Measurements from ENCODE around the gene IRX3.

Gene IRX3

GRCh38 chr16:54286366-54287130 lies at the start of gene IRX3:
TSS of gene IRX3 (minus strand) at chr16:54286787. CDS start at chr16:54286050, 737 bp downstream.
- no peak for DNase-seq (ENCODE audit: low read depth, low spot score)

GRCh38 chr16:54335230-54335629 lies 48.6 kb upstream of the IRX3 start:
- DNase-seq (ENCODE audit: low read depth, low spot score): no peak

GRCh38 chr16:54334208-54334607 lies 47.6 kb upstream of the IRX3 start:
- DNase-seq (ENCODE audit: low read depth, low spot score): no peak

- DNase-seq (ENCODE audit: low read depth, low spot score): no peak
Measured at GRCh38 chr16:54331241-54332002, 44.8 kb upstream of the IRX3 start.

- DNase-seq (ENCODE audit: low read depth, low spot score): no peak
Measured at GRCh38 chr16:54327609-54328008, 41.0 kb upstream of the IRX3 start.

GRCh38 chr16:54326266-54326662 lies 39.7 kb upstream of the IRX3 start:
- DNase-seq (ENCODE audit: low read depth, low spot score): no peak

- DNase-seq (ENCODE audit: low read depth, low spot score): no peak
Measured at GRCh38 chr16:54325616-54326265, 39.2 kb upstream of the IRX3 start.

- DNase-seq (ENCODE audit: low read depth, low spot score): no peak
Measured at GRCh38 chr16:54324716-54325115, 38.1 kb upstream of the IRX3 start.

GRCh38 chr16:54320697-54321340 lies 34.2 kb upstream of the IRX3 start:
- DNase-seq (ENCODE audit: low read depth, low spot score): no peak

GRCh38 chr16:54318941-54319340 lies 32.4 kb upstream of the IRX3 start:
- no peak for DNase-seq (ENCODE audit: low read depth, low spot score)

GRCh38 chr16:54317101-54317611 lies 30.6 kb upstream of the IRX3 start:
- no peak for DNase-seq (ENCODE audit: low read depth, low spot score)

- no peak for DNase-seq (ENCODE audit: low read depth, low spot score)
Measured at GRCh38 chr16:54316095-54316889, 29.7 kb upstream of the IRX3 start.

GRCh38 chr16:54313789-54314188 lies 27.2 kb upstream of the IRX3 start:
- no peak for DNase-seq (ENCODE audit: low read depth, low spot score)

- no peak for DNase-seq (ENCODE audit: low read depth, low spot score)
Measured at GRCh38 chr16:54312502-54312991, 26.0 kb upstream of the IRX3 start.

- DNase-seq (ENCODE audit: low read depth, low spot score): no peak
Measured at GRCh38 chr16:54309341-54309740, 22.8 kb upstream of the IRX3 start.

- DNase-seq (ENCODE audit: low read depth, low spot score): no peak
Measured at GRCh38 chr16:54305080-54305479, 18.5 kb upstream of the IRX3 start.

GRCh38 chr16:54303613-54304012 lies 17.0 kb upstream of the IRX3 start:
- no peak for DNase-seq (ENCODE audit: low read depth, low spot score)

- DNase-seq (ENCODE audit: low read depth, low spot score): no peak
Measured at GRCh38 chr16:54297154-54297553, 10.6 kb upstream of the IRX3 start.

GRCh38 chr16:54296543-54296942 lies 10.0 kb upstream of the IRX3 start:
- DNase-seq (ENCODE audit: low read depth, low spot score): no peak

- no peak for DNase-seq (ENCODE audit: low read depth, low spot score)
Measured at GRCh38 chr16:54291656-54292487, 5.3 kb upstream of the IRX3 start.
